Measurements from ENCODE around the gene MDN1. TPM values are rescaled to one million over a fixed set of nuclear protein-coding genes. Genes with fewer than 3 reads are reported as not detected.

The MDN1 gene
- total and polyA plus RNA-seq, 2 of the 4 experiments (the other 2 are of a cell fraction): 7.7 to 26.7 TPM

DNA sequence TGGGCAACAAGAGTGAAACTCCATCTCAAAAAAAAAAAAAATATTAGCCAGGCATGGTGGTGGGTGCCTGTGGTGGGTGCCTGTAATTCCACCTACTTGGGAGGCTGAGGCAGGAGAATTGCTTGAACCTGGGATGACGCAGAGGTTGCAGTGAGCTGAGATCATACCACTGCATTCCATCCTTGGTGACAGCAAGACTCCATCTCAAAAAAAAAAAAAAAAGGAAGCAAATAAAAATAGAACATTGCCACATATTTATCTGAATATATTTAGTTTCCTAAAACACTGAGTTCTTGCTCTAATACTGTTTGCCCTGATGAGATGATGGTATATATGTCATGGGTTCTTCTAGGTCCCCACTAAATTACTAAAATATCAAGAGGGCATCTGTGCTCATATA, 38.4 kb upstream of the MDN1 start:
- Histone ChIP-seq H3K27ac (ENCODE audit: insufficient read depth, low read length) (no peak overlapping the region), H2BK5ac (ENCODE audit: low read depth, low read length, poor library complexity, severe bottlenecking) (no peak overlapping the region), H4K20me1 (ENCODE audit: insufficient read depth, low read length) (no peaks in the 10 kb centered on the region), H3K9me1 (ENCODE audit: insufficient read depth, low read length) (no peaks in the 10 kb centered on the region), H2AK5ac (ENCODE audit: low read depth, low read length) (no peak overlapping the region), H2AK9ac (replicated peaks; ENCODE audit: low read depth, low read length, poor library complexity) (no peak overlapping the region), H3K27me3 (ENCODE audit: control insufficient read depth, insufficient read depth, low read length) (no peaks in the 10 kb centered on the region), H3K4me2 (ENCODE audit: low read depth, low read length) (no peak overlapping the region), H3K23ac (ENCODE audit: low read depth, low read length) (no peak overlapping the region), H3K79me1 (ENCODE audit: low read depth in 1 of 2, low read length in 2 of 2) (no peaks in the 10 kb centered on the region; a peak in 1 of 4 replicates), H4K91ac (ENCODE audit: insufficient read depth, low read depth, low read length) (no peak overlapping the region), H3K18ac (ENCODE audit: low read depth, low read length) (no peak overlapping the region), H4K8ac (ENCODE audit: low read depth in 2 of 2, low read length in 2 of 2) (no peak overlapping the region), H3K14ac (replicated peaks; ENCODE audit: low read depth, low read length) (no peak overlapping the region), H3K36me3 (ENCODE audit: control insufficient read depth, insufficient read depth, low read length) (peaks cover 23% of the 10 kb centered on the region), H4K5ac (ENCODE audit: low read depth, low read length) (no peak overlapping the region), H2BK20ac (ENCODE audit: low read depth, low read length) (no peak overlapping the region), H3K9me3 (ENCODE audit: control insufficient read depth, insufficient read depth, low read length) (no peaks in the 10 kb centered on the region), H2AFZ (replicated peaks; ENCODE audit: low read length, poor library complexity) (no peak overlapping the region), H3K4me3 (ENCODE audit: insufficient read depth, low read depth, low read length) (no peak overlapping the region), H2BK120ac (ENCODE audit: low read depth, low read length) (no peak overlapping the region), H3K4me1 (ENCODE audit: control insufficient read depth, insufficient read depth, low read length) (no peaks in the 10 kb centered on the region), H3K4ac (ENCODE audit: low read depth, low read length) (no peak overlapping the region), H3K56ac (ENCODE audit: extremely low read depth, insufficient read depth, low read length) (no peak overlapping the region), H3K9ac (ENCODE audit: low read depth, low read length) (no peak overlapping the region), H2BK15ac (ENCODE audit: low read depth, low read length) (no peak overlapping the region)
- ATAC-seq (ENCODE audit: low read depth): no peak
- no peak for TF ChIP-seq CHD1 (IDR thresholded peaks at IDR 0.05; ENCODE audit: low read depth, low read length)
- no peak for TF ChIP-seq RFX5 (IDR thresholded peaks at IDR 0.05; ENCODE audit: low read depth, low read length)
- no peak for DNase-seq
- in situ Hi-C loops (cut with MboI; ENCODE audit: low sequenced_read_pairs) (no loop called here), intact Hi-C loops (cut with micrococcal nuclease) (no loop called here), dilution Hi-C loops (cut with HindIII; ENCODE audit: low sequenced_read_pairs, unreplicated experiment) (no loop called here)
- POLR2A ChIA-PET (ENCODE audit: unreplicated experiment): no interaction called here
- CTCF ChIA-PET: interaction anchor here (0.6 kb wide), 1 partner anchor 31 kb away, joined by 3 read pairs; no protein-coding TSS in a partner anchor
- BruUV-seq (replicated peaks): no TSS peak
- no CpG with 5 or more reads among the region's 1 CpG for WGBS, 2 experiments (ENCODE audit: extremely low coverage in 2 of 2, insufficient read length in 1 of 2)
